Smooth muscle cell of the umbilical artery (primary cell): Measurements from ENCODE around the gene OR4E2. TPM values are rescaled to one million over a fixed set of nuclear protein-coding genes. Genes with fewer than 3 reads are reported as not detected.

Source experiments
- total RNA-seq: library from RNA; depleted of rRNA; stranded (reverse); fragments of >200 nt; gene quantifications from 2 replicates; pipeline ENCODE4 v1.2.3, GENCODE V29; 2014

Gene OR4E2, protein sequence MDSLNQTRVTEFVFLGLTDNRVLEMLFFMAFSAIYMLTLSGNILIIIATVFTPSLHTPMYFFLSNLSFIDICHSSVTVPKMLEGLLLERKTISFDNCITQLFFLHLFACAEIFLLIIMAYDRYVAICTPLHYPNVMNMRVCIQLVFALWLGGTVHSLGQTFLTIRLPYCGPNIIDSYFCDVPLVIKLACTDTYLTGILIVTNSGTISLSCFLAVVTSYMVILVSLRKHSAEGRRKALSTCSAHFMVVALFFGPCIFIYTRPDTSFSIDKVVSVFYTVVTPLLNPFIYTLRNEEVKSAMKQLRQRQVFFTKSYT
- not detected in 2 replicates for total RNA-seq

GRCh38 chr14:21653331-21653885 lies at the start of gene OR4E2:
Gene OR4E2 (plus strand): TSS chr14:21653835. CDS start chr14:21665083, 11,248 bp downstream.

GRCh38 chr14:21634840-21635239 lies 18.8 kb upstream of the OR4E2 start, which contains the start of gene OR10G2:
Gene OR10G2 (minus strand): TSS chr14:21634940. CDS start chr14:21634842, 98 bp downstream.

DNA sequence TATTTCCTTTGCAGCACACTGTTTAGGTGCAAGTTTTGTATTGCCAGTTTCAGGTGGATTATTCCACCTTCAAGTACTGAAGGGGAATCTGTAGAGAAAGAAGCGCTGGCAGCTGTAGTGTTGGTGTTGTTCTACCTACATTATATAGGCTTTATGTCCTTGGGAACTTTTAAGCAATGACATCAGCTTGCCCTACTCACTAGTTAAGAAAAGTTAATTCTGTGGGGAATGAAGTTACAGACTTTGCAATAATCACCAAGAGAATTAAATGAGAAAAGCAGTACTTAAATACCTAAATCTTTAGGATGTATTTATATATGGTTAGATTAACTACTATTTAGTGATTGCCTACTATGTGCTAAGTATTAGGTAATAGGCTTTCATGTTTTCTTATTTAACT lies 20.1 kb downstream of the OR4E2 start, which contains the start of gene OR4E1:
Gene OR4E1, minus strand, starts transcription at position 101 of the 400 bp plus-strand sequence. CDS start 2,883 bp downstream, outside the sequence.

Other genes starting within 250 kb of the OR4E2 start
- gene CHD8, start 197.7 kb upstream of the OR4E2 start, total RNA-seq, result 38.0 and 72.8 TPM in 2 replicates
- 35.6 and 44.0 TPM in 2 replicates for gene RAB2B, start 176.9 kb upstream of the OR4E2 start, total RNA-seq
- gene TOX4, start 176.6 kb upstream of the OR4E2 start, total RNA-seq, result 18.1 and 63.0 TPM in 2 replicates
- 63.4 and 67.7 TPM in 2 replicates for gene METTL3, start 142.5 kb upstream of the OR4E2 start, total RNA-seq
- gene SALL2, start 127.5 kb upstream of the OR4E2 start, total RNA-seq, result 3.0 and 4.4 TPM in 2 replicates
- gene OR10G3, start 73.8 kb upstream of the OR4E2 start, total RNA-seq, result not detected in 2 replicates
- gene OR10G2, start 18.9 kb upstream of the OR4E2 start, total RNA-seq, result not detected in 2 replicates
- gene OR4E1, start 20.0 kb downstream of the OR4E2 start, total RNA-seq, result not detected in 2 replicates